GM21515 (cell line): ENCODE results near the gene NXPH3.
"Not testable (repeated sequence)": the region's sequence is repeated elsewhere in the genome, so short reads cannot be mapped to it uniquely, and the experiment has no call there.

Experiments used
- ATAC-seq: cut with Tn5 transposase; IDR thresholded peaks from one replicate; pipeline ENCODE4 v1.9.1; 2021; ENCODE audit not compliant: unreplicated experiment

NXPH3 gene

GRCh38 chr17:49575679-49576087 lies at the start of gene NXPH3:
Gene NXPH3, plus strand, starts transcription at chr17:49575871. Its CDS starts 349 bp downstream, at chr17:49576220.
- no peak for ATAC-seq

- no peak for ATAC-seq
Measured at GRCh38 chr17:49527927-49528651, 47.6 kb upstream of the NXPH3 start.

GRCh38 chr17:49528966-49529365 lies 46.7 kb upstream of the NXPH3 start:
- no peak for ATAC-seq

- no peak for ATAC-seq
Measured at GRCh38 chr17:49530118-49530517, 45.6 kb upstream of the NXPH3 start.

DNA sequence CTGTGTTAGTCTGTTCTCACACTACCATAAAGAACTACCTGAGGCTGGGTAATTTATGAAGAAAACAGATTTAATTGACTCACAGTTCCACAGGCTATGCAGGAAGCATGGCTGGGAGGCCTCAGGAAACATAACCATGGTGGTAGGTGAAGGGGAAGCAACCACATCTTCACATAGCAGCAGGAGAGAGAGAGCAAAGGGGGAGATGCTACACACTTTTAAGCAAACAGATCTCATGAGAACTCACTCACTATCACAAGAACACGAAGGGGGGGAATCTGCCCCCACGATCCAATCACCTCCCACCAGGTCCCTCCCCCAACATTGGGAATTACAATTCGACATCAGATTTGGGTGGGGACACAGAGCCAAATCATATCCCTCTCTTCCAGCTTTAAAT lies 31.8 kb upstream of the NXPH3 start:
- ATAC-seq: no peak

GRCh38 chr17:49545007-49545660 lies 30.5 kb upstream of the NXPH3 start:
- ATAC-seq: no peak

- no peak for ATAC-seq
Measured at GRCh38 chr17:49545806-49546545, 29.7 kb upstream of the NXPH3 start.

GRCh38 chr17:49546546-49547535 lies 28.8 kb upstream of the NXPH3 start:
- ATAC-seq: no peak

GRCh38 chr17:49547566-49547965 lies 28.1 kb upstream of the NXPH3 start:
- no peak for ATAC-seq

GRCh38 chr17:49548051-49548505 lies 27.6 kb upstream of the NXPH3 start:
- ATAC-seq: no peak

- no peak for ATAC-seq
Measured at GRCh38 chr17:49548506-49549310, 27.0 kb upstream of the NXPH3 start.

- ATAC-seq: no peak
Measured at GRCh38 chr17:49549311-49549605, 26.4 kb upstream of the NXPH3 start.

- ATAC-seq: no peak
Measured at GRCh38 chr17:49549691-49550678, 25.7 kb upstream of the NXPH3 start.

GRCh38 chr17:49550764-49551163 lies 24.9 kb upstream of the NXPH3 start:
- not testable (repeated sequence) for ATAC-seq

DNA sequence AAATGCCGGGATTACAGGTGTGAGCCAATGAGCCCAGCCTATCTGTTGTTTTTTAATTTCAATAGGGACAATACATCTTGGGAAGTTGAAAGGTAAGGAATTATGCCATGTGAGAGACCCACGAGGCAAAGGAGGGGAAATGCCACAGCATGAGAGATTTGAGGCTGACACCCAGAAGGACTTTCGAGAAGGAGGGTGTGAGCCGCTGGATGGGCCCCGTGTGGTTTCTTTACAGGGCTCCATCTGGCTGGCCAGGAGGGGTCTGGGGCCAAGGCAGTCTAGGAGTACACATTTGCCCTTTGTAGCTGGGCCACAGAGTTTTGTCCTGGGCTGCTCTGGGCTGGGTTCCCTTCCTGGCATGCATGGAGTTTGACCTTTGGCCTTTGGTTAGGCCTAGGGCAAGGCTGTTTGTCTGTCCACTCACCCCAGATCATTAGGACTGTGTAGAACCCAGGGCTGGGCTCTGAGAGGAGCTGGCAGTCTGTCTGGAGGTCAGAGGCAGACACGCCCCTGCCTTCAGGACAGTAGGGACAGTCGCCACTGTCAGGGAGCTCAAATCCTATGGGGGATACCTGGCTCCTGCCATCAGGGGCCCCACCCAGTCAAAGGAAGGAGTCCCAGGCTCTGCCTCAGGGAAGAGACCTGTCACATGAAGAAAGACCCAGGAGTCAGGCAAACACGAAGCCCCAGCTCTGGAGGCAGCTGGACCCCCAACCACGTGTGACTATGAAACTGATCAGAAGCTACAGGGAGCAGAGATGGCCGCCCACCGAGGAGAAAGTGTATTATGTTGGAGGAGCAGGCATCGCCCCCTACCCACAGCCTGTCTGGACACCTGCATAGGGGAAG lies 24.2 kb upstream of the NXPH3 start:
- ATAC-seq: no peak

DNA sequence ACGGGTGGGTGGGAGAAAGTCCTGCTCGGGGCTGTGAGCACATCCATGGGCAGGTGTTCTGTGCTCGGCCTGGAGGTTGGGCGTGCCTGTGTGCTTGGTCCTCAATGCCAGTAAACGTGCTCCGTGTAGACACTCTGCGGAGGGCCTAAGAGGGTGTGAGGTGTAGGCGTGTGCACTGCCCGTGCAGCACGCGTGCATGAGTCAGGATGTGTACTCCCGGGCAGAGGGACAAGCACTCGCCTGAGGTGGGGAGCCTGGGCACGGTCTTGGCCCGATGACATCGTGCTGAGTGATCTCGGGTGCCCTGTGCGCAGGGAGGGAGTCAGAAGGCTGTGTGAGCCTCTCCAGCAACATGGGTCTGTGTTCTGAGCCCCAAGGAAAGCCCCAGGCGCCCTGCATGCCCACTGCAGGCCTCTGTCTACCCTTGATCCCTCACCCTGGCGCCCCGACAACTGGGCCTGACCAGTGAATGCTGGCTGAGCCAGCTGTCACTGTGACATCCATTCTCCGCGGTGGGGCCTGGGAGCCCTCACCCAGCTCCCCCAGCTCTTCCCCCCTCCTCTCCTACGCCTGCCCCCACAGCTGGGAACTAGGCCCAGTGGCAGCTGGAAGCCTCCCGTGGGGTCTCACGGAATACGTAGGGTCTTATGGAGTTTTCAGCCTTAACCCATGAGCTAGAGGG lies 23.5 kb upstream of the NXPH3 start:
- no peak for ATAC-seq

DNA sequence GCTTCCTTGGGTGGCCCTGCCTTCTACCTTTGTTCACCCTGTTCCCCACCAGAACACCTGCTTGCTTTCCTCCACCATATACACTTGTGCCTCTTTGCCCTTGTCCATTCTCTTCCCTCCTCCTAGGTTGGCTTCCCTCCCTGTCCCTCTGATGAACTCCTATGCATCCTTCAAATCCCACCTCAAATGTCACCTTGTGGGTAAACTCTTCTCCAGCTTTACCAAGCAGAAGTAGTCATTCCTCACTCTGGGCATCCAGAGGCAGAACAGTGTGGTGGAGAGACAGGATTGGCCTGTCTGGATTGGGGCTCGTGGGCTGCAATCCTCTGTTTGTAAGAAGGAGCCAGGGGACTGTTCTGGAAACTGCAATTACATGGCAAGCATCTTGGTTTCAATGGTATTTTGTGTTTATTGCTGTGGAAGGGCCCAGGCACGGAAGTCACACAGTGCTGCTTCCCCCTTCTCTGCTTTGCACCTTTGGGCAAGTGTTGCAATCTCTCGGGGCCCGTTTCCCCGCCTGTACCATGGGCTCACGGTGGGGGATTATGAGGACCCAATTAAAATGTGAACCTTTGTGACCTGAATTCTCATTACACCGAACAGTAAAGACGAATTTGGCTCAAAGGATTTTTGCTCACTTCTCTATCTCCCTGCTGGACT lies 21.9 kb upstream of the NXPH3 start:
- no peak for ATAC-seq
